ENCODE measurements around the gene ERC1. TPM values are rescaled to one million over a fixed set of nuclear protein-coding genes. Genes with fewer than 3 reads are reported as not detected.
"Not testable (repeated sequence)": the region's sequence is repeated elsewhere in the genome, so short reads cannot be mapped to it uniquely, and the experiment has no call there.

Gene ERC1
- polyA plus RNA-seq, 5 donors: 27.0 to 40.4 (median 33.6) TPM

GRCh38 chr12:1353451-1353850 lies 362.4 kb downstream of the ERC1 start:
- no peak for DNase-seq

- DNase-seq: no peak
These were observed 364.4 kb downstream of the ERC1 start for GRCh38 chr12:1355396-1355795.

DNA sequence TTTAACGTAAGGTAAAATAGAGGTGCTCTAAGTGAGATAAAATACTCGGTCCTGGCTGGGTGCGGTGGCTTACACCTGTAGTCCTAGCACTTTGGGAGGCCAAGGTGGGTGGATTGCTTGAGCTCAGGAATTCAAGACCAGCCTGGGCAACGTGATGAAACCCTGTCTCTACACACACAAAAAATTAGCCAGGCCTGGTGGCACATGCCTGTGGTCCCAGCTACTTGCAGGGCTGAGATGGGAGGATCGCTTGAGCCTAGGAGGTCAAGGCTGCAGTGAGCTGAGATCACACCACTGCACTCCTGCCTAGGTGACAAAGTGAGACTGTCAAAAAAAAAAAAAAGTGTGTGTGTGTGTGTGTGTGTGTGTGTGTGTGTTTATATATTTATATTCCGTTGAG lies 364.8 kb downstream of the ERC1 start:
- not testable (repeated sequence) for DNase-seq

GRCh38 chr12:1356285-1356684 lies 365.3 kb downstream of the ERC1 start:
- DNase-seq: no peak

DNA sequence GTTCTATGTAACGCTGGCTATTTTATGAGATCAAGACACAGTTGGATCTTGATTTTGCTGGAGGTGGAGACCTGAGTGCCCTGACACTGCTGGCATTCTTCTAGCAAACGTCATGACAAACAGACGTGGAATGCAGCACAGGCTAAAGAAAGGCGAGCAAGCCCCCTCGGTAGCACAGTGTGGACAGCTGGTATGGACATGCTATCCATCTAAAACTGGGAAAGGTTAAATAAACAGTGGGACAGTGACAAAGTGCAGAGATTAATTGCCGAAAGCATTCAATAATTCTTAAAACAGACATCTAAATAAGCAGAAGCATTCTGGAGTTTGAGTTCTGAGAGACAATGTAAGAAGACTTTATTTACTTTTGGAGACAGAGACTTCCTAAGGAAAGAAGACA lies 366.1 kb downstream of the ERC1 start:
- DNase-seq: no peak

GRCh38 chr12:1357711-1358110 lies 366.7 kb downstream of the ERC1 start:
- DNase-seq: no peak

DNA sequence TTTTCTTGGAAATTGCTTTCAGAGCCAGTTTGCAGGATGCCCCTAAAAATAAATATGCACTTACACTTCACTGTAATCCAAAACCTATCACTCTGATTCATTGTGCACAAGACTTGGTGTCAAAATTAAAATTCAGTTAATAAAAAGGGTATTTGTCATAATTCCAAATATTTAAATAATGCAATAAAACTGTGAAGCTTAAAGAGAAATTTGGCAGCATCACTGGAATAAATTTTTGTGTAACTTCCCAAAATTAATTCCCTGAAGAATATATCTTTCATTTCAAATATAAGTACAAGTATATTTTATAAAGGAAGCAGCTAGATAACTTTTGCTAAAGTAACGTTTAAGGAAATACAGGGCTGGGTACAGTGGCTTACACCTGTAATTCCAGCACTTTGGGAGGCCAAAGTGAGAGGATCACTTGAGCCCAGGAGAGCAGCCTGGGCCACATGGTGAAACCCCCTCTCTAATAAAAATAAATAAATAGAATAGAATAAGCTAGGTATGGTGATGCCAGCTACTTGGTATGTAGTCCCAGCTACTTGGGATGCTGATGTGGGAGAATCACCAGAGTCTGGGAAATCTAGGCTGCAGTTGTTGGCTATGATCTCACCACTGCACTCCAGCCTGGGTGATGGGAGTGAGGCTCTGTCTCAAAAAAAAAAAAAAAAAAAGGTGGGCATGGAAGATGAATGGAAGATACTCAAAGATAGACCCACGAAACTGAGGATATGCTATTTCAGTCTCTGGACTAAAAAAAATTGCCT lies 369.6 kb downstream of the ERC1 start:
- DNase-seq: no peak

- no peak for DNase-seq
These were observed 371.2 kb downstream of the ERC1 start for GRCh38 chr12:1362143-1362662.

DNA sequence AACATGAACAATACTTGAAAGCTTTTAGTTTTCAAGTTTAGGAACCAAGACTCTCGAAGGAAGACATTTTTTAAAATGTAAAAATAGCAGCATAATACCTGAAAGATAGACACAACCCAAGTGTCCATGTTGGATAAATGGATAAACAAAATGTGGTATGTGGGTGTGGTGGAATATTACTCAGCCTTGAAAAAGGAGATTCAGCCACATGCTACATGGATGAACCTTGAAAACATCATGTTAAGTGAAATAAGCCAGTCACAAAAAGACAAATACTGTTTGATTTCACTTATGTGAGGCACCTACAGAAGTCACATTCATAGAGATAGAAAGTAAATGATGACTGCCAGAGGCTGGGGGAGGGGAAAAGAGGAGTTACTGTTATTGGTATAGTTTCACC lies 374.7 kb downstream of the ERC1 start:
- DNase-seq: no peak

- DNase-seq: no peak
These were observed 376.6 kb downstream of the ERC1 start for GRCh38 chr12:1367331-1368291.

- DNase-seq: no peak
These were observed 378.4 kb downstream of the ERC1 start for GRCh38 chr12:1369460-1369859.

DNA sequence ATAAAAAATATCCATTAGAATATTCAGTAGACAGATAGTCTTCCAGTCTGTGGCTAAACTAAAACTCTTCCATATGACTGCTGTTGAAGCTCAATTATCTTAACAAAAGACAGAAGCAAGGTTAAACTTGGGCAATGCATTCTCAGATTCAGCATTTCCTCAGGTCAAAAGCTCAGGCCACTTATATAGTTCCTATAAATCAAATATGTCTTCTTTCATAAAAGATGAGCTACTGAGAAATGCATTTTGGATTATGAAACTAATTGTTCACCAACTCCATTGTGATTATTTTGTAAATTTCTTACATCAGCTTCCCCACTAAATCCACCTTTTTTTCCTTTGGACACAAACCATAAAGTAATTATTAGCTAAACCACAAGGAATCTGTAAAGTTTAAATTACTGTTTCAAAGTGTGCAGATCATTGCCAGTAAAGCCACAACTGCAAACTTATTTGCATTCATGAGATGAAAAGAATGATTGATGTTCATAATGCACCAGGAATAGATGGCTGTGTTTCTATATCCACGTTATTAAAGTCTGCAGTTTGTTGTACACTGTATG lies 379.0 kb downstream of the ERC1 start:
- no peak for DNase-seq

DNA sequence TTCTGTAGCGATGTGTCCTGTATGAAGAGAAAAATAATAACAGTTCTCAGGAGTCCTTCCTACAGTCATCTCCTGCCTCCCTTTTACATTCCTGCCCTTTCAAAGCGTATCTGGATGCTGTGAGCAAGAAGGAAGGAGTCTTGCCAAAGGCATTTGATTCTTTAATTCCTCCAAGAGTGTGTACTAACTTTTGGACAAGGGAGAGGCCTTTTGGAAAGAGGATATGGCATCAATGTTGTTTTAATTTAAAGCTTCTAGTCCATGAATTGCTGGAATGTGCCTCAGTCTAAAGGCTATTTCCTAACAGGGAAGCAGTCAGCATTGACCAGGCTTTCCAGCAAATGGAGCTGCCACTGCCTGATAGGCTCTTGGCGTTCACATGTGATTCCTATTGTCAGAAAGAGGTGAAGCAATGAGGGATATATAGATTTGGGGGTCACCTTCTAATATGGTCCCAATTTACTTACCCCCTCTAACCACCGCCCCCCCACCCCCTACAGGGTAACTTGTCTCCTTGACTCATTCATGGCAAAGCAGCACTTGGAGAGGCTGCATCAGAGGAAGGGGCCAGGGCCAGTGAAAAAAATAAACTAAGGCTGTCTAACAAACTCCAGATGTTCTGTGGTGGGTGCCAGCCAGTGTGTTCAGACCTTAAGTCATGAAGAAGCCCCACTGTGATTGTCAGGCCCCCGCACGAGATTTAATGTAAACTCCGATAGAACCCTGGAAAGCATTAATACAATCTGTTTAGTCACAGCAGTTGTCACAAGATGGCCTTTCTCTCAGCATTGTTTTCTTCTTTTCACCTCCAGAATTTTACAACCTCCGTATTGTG lies 383.1 kb downstream of the ERC1 start:
- DNase-seq: peak in 1 of 2 donors; percentile 32

- DNase-seq: no peak
These were observed 384.3 kb downstream of the ERC1 start for GRCh38 chr12:1375323-1375722.

- no peak for DNase-seq
These were observed 386.1 kb downstream of the ERC1 start for GRCh38 chr12:1377117-1377516.

GRCh38 chr12:1377681-1378080 lies 386.7 kb downstream of the ERC1 start:
- no peak for DNase-seq

DNA sequence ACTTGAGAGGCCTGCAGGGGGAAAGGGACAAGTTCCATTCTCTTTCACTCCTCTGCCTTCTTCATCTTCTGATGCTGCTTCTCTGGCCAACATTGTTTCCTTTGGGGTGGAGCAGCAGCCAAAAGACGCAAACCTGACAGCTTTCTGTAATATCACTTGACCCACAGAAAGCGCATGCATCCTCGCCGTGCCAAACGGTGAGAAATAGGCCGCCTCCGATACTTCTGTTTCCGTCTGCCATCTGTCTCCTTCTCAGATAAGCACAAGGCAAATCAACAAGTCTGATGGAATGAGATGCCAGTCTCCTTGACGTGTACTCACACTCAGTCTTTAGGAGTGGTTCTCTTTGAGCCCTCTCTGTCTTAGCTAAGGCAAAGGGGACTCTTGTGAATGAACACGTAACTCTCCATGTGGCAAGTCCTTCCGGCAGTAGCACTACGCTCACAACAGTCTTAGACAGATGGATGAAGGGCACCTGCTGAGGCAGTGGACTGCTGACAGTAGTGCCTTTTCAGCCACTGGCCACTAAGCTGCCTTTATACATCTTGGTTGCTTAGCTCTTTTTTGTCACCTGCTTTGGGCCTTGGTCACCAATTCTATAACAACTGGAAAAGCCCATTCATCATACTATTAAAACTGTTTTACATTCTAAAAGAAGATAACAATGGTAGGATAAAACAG lies 389.3 kb downstream of the ERC1 start:
- no peak for DNase-seq

- no peak for DNase-seq
These were observed 391.1 kb downstream of the ERC1 start for GRCh38 chr12:1382151-1382550.

DNA sequence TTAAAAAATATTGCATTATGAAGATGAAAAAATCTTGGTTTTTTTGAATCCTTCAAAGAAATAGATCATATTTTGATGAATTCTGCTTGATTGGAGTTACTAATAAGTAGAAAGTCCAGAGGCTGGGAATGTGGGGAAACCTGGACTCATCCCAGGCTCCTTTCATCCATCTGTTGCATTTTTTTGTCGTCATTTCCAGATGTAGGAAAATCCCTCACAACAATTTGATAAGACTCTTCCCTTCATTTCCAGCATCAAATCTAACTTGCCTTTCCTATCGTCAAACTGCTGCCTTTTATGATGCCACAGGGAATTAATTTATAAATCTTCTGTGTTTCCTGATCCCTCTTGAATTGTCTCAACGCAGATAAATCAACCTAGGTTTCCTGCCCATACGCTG lies 391.8 kb downstream of the ERC1 start:
- DNase-seq: no peak

DNA sequence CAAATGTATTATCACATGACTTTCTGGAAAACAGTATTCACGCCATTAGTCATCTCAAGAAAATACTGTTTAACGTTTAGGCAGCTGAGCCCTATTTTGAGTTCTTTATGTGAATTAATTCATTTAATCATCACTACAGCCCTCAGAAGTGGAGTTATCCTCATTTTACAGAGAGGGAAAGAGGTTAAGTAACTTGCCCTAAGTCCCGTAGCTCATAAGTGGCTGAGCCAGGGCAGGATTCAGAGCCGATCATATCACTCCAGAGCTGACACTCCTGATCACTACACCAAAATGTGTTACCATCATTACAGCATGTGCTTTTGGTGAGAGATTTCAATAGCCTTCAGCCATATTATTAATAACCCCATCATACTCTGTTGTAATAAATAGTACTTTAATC lies 392.7 kb downstream of the ERC1 start:
- no peak for DNase-seq

- DNase-seq: no peak
These were observed 393.9 kb downstream of the ERC1 start for GRCh38 chr12:1384910-1385309.

Data from right lung (tissue), 5 donors.